ENCODE results near the gene ARHGEF7.
"Not testable (repeated sequence)": the region's sequence is repeated elsewhere in the genome, so short reads cannot be mapped to it uniquely, and the experiment has no call there.

The ARHGEF7 gene

DNA sequence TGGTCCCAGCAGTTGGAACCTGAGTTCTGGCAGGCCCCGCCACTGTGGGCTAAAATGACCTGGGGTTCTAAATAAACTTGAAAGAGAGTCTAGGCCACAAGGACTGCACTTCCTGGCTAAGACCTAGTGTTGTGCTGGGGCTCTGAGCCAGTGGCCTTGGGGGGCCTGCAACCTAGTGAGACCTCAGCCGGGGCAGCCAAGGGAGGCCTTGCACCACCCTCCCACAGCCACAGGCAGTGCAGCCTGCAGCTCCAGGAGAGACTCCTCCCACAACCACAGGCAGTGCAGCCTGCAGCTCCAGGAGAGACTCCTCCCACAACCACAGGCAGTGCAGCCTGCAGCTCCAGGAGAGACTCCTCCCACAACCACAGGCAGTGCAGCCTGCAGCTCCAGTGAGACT, 142.8 kb downstream of the ARHGEF7 start:
- not testable (repeated sequence) for DNase-seq

DNA sequence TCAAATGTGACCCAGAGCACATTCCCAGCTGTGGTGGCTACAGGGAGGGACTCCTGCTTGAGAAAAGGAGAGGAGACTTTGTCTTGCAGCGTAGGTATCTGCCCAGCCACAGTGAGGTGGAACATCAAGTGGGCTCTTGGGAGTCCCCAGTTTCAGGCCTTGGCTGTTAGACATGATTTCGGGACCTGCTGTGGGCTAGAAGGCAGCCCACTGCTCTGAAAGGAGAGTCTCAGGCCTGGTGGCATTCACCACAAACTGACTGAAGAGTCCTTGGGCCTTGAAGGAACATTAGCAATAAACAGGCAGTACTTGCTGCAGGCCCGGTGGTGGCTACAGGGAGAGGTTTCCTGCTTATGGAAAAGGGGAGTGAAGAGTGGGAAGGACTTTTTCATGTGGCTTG, 143.5 kb downstream of the ARHGEF7 start:
- no peak for DNase-seq

DNA sequence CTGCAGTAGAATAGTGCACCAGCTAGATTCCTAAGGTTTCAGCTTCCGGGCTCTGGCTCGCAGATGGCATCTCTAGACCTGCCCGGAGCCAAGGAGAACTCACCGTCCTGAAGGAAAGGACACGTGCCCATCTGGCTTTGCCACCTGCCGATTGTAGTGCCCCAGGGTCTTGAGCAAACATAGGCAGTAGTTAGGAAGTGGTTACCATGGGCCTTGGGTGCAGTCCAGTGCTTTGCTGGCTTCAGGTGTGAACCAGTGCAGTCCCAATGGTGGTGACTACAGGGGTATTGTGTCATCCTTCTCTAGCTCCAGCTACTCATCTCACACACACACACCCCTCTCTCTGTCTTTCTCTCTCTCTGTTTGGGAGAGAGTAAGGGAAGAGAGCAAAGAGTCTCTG, 143.9 kb downstream of the ARHGEF7 start:
- DNase-seq, result no peak

DNA sequence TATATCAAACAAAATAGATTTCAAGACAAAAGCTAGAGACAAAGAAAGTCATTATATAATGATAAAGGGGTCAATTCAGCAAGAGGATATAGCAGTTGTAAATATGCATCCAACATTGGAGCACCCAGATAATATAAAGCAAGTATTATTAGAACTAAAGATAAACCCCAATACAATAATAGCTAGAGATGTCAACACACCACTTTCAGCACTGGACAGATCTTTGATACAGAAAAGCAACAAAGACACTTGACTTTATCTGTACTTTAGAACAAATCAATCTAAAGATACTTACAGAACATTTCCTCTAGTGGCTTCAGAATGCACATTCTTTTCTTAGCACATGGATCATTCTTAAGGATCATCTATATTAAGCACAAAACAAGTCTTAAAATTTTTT, 146.2 kb downstream of the ARHGEF7 start:
- DNase-seq, result no peak

DNA sequence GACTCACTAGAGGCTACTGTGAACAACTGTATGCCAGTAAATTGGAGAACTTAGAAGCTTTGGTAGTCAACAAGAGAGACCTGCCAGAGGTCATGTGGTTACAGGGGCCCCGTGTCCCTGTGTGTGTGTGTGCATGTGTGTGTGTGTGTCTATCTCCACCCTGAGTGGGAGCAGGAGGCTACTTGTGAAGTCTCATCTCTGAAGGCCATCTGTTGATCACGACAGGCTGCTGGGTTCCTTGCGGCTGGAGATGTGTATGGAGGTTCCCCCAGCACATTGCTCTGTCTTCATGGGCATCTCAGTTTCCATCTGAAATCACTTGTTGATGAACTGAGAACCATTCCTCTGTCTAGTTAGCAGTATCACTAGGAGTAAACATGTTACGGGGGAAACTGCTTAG, 147.2 kb downstream of the ARHGEF7 start:
- DNase-seq, result no peak

DNA sequence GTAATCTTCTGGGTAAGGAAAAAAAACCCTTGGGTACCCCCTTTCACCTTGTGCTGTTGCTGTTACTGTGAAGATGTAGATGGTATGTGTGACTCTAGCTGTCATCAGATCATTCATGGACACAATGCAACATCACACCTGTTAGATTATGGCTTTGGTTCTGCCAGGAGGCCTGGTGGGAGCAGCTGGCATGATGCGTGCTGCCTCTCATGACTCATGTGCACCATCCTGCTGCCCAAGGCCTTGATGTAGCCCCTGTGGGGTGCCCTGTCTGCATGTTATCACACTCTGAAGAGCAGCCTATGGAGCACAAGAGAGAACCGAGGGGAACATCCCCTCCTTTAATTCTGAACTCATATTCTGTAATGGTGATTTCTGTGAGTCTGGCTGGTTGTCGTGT, 147.6 kb downstream of the ARHGEF7 start:
- DNase-seq, result no peak

DNA sequence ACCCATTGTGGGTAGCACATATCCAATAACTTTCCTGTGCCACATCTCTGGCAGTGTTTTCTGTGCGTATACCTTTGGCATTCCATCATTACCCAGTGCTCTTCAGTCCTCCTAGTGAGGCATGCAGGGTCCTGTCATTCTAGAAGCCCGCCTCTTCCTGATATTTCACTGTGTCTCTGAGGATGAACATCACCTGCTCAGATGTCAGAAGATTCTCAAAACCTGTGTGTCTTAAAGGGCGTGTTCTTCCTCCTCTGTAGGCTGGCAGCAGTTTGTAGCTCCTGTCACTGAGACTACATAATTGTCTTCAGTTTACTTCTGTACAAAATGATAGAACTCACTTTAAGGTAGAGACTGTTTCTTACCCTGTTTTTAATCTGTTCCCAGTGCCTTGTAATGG, 148.5 kb downstream of the ARHGEF7 start:
- DNase-seq, result no peak

DNA sequence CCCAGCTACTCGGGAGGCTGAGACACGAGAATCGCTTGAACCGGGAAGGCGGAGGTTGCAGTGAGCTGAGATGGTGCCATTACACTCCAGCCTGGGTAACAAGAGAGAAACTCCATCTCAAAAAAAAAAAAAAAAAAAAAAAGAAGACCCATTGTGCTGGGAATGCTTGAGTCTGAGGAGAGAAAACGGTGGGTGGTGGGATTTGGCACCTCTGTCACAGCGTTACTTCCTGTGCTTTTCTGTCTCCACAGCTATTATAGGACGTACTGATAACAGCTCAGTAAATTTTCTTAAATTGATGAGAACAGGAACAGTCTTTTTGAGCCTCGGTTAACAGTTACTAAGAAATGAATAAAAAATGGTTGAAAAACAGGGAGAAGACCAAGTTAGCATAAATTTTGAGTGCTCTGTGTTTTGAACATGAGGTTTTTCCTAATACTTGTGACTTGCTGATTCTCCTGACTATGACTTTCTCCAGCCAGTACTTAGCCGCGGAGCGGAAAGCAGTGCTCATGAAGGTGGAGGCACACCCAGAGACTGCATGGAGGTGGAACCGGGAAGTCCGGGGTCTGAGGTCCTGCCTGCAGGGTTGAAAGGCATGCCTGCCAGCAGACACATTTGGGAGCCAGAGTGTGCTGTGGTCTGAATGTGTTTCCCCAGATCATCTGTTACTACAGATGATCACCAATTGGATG, 150.0 kb downstream of the ARHGEF7 start:
- no peak for DNase-seq

DNA sequence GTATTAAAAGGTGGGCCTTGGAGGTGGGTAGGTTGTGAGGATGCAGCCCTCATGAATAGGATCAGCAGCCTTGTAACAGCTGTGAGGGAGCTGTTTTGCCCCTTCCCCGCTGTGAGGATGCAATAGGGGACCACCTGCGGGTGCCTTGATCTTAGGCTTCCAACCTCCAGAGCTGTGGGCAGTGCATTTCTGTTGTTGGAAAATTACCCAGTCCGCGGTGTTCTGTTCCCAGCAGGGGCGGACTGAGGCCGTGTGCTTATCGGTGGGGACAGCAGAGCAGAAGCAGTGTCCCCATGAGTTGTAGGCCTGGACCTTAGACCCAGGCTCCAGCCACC, 150.6 kb downstream of the ARHGEF7 start:
- no peak for DNase-seq

DNA sequence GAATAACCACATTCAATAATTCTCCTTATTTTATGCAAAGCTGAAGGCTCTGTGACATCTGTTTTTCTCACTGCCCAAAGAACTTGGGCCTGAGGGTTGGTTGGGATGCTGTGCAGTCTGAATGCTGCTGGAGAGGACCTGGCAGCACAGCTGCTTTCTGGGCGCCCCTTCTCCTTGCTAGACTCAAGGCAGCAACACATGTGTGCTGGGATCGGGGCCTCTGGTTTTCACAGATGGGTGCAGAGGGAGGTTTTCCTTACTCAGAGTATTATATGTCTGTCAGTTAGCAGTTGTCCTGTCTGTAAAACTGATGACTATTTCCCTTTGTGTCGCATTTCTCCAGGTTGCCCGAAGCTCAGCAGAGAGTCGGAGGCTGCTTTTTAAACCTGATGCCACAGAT, 152.1 kb downstream of the ARHGEF7 start:
- no peak for DNase-seq

DNA sequence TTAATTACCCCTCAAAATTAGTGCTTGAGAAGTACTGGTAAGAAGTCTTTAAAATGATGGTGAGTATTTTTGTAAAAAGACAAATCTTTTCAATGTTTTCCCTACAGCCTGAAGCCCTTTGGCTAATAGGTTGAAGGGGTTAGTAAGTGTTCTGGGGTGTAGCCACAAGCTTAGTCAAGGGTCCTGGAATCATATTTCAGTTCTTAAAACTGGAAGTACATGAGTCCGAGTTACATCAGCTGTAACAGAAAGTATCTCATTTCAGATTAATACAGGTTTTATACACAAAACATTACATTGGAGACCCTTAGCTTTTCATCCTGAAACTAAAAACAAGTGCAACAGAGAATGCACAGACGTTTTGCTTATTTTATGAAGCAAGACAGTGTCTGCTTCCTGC, 152.7 kb downstream of the ARHGEF7 start:
- DNase-seq, result no peak

DNA sequence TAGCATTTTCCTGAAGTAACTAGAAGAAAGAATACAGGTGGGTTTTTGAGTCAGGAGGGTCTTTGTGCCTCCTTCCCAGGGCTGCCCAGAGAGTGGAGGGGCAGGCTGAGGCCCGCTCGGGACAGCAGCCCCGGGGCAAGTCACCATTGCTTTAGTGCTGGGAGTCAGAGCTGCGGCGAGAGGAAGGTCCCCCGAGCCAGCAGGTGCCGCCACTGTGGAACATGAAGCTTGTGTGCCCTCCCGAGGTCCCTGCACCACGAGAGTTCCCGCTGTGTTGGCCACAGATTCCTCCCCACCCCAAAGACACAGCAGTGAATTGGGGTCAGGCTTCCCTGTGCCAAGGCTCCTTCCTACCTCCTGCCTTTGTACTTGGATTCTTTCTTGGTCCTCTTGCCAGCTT, 154.4 kb downstream of the ARHGEF7 start:
- DNase-seq, result no peak

DNA sequence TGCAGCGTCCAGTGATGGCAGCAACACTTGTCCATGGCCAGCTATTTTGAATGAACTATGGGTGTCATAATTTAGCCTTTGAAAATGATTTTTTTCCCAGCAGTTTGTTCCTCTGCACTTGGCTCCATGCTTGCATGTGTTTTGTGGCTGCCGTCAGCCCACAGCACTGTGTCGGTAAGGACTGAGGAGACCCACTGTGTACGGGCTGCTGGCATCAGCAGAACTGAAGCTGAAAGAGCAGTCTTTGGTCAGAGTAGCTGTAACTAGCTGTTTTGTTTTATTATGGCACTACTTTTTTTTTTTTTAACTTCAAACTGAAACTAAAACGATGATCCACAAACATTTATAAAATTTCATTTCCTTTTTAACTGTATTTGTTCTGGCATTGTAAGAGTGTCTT, 155.0 kb downstream of the ARHGEF7 start:
- DNase-seq, result no peak

DNA sequence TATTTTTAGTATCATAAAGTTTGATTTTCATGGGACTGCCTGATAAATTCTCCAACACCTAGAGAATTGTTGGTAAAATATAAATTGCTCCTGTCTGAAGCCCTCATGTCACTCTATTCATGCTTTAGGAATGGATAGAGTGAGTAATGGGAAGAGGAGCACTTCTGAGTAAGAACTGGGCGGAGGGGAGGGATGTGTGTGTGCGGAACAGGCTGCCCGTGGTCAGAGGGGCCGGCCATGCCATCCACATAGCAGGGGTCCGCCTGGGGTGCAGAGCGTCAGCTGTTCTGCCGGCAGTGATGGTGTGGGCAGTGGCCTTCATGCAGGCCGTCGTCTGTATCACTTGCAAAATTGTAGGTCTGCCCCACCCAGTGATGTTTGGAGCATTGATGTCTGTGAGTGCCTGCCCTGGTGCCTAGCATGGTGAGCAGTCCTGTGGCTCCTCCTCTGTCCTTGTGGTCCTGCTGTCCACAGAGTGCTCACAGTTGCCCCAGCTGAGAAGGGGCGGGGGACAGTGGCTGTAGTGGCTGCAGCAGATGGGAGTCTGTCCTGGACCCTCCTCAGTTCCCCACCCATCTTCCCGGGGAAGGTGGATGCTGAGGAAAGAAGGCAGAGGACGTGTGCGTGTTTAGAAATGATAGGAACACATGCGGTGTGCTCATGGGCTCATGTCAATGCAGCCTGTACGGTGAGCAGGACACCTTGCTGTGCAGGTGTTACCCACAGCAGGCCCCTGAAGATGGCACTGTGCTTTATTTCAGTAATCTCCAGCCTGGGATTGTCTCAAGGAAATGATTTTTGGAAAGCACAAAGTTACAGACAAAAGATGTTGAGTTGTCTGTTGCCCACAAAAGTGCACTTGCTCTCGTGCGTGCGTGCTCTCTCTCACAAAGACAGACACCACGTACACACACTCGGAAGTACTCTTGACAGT, 155.9 kb downstream of the ARHGEF7 start:
- DNase-seq, result no peak

DNA sequence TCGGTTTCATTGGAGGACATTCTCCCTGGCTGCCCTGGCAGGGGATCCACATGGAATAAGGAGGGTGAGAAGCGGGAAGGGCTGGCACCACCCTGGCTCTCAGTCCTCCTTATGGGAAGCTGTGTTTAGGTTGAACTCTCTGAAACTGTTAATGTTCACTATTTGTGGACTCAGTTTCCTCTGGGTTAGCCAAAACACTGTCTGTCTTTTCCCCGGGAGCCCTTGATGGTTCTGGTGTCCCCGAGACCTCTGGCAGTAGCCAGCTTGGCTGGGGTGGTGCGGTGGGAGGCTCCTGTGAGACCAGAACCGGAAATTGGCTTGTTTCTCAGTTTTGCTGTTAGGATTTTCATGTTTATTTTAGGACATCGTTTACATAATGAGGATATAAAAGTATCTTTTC, 157.0 kb downstream of the ARHGEF7 start:
- DNase-seq, result no peak

DNA sequence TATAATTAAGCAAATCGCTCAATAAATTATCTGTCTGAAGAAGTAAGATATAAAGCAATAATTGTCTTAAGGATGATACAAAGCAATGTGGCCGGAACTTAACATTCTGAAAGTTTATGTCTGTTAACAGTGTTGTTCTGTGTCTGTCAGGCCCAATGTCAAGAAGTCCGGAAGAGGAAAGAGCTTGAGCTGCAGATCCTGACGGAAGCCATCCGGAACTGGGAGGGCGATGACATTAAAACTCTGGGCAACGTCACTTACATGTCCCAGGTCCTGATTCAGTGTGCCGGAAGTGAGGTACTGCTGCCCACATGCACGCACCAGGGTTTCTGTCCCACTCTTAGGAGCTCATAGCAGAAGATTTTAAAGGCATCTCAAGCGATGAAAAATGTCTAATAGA, 160.3 kb downstream of the ARHGEF7 start:
- no peak for DNase-seq

DNA sequence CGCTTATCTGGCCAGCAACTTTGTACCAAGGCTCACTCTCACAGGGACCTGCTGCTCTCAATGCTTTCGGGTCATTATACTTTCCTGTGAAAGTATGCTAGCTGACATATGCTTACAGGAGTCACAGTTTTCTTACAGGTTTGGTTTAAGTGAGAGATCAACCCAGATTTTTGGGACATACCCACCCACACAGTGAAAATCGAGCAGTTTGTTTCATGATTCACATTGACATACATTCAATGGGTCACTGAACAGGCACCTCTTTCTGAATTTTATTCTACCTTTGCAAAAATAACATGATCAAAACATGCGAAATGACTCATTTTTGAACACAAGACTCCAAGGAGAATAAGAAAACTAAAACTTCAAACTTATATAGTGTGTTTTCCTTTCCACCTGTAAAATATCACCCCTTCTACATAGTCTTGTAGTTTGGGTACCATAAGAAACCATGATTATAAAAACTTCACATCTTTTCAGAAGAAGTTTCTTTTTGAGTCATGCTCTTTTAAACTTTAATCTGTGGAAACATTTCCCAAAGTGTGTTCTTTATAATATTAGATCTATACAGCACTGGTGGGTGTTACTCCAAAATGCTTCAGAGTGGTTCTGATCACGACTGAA, 161.0 kb downstream of the ARHGEF7 start:
- no peak for DNase-seq

DNA sequence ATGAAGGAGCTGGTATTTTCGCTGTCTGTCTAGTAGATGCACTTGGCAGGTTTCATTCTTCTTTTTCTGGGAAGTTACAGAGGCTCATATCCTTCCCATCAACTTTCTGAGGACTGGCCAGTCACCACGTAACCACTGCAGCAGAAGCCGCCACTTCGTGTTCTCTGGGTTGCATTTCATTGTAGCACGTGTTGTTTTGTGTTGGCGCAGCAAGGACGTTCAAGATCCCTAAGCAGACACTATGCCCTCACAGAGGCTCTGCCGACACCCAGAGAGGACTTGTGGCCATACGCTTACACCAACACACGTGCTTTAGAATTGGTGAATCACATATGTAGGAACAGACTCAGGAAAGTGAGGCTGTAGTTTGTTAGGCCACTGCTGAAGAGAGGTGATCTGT, 163.1 kb downstream of the ARHGEF7 start:
- DNase-seq, result no peak

DNA sequence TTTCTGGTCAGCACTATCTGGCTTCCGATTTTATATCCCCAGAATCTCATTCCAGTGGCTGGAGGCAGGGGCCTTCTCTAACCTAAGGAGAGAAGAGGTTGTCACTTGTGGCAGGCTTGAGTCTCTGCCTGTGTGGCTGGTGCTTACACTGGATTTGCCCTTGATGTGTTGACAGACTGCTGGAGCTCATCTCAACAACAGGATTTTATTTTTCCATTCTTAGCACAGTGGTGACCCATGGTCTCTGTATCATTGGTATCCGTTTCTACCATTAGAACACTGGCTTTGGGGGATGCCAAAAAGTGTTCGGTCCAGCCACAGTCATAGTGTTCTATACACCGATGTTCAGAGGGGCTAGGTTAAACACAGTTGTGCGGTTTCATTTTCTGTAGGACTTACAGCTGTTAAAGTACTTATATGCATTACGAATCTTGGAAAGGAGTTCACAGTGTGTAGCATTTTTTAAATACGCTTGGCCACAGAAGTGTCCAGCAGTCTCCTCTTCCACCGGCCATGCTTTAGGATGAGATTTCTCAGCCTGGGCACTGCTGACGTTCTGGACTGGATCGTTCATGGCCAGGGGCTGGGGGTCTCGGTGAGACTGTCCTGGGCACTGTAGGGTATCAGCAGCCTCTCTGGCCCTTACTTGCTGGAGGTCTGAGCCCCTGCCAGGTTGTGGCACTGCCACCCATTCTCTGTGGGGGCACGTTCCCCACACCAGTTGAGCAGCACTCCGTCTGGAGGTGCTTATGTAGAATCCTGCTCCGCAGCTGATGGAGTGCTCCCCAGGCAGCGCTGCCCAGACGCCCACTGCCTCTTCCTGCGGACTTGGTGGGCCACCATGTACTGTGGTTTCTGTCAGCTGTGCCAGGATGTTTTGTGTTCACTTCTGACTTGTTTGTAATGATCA, 163.9 kb downstream of the ARHGEF7 start:
- no peak for DNase-seq

DNA sequence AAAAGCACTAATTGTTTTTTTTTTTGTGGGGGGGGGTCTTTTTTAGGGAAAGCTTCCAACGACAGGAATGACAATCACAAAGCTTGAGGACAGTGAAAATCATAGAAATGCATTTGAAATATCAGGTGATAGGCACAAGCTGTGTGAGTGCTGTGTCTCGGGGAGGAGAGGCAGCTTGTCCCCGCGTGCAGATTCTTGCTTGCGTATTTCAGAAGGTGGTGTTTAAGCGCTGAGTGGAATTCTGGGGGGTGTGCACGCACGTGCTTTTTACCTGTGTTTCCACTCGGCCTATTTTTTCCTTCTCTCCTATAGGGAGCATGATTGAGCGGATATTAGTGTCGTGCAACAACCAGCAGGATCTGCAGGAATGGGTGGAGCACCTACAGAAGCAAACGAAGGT, 165.1 kb downstream of the ARHGEF7 start:
- no peak for DNase-seq

DNA sequence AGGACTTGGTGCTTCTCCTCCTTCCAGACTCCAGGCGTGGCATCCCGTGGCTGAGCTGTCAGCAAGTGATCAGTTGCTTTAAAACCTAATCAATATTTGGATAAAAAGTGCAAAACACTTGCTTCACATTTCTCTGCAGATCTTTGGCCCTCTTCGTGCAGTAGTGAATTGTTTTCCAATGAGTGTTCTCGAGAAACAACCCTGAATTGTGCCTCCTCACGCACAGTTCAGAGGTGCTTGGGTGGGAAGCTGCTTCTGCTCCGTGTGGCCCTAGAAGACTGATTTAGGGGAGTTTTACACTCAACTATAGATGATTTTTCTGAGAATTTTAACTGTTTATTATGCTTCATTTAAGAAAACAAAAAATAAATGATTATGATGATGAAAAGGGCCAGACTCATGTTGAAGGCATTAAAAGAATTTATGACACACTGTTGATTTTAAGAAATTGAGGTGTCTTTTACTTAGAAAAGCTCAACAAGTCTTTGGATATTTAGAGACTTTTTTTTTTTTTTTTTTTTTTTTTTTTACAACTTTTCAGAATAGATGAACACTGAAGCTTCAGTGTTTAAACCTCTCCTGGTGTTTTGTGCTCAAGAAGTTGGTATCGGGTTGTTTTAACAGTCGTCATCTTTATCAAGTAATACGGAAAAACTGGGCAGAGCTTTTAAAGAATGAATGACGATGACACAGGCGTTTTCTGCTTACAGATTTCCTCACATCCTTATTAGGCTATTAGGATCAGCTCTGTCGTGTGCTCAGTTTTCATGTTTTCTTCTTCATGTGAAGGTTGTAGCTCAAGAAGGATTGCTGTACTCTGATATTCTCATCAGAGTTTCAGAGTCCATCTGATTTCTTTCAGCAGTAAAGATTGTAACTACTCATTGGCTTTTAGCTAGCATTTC, 165.8 kb downstream of the ARHGEF7 start:
- DNase-seq, result no peak

Measured in T-helper 1 cell (primary cell).